ENCODE results near the gene TBL1X. TPM values are rescaled to one million over a fixed set of nuclear protein-coding genes. Genes with fewer than 3 reads are reported as not detected.
A peak's percentile ranks its signal among the peaks of the same experiment; 100 is the strongest.

TBL1X gene
- total and polyA plus RNA-seq, 2 of the 13 experiments (the other 11 are each of a cell fraction or from before 2014, with no cell fraction given): 17.6 to 19.9 TPM

DNA sequence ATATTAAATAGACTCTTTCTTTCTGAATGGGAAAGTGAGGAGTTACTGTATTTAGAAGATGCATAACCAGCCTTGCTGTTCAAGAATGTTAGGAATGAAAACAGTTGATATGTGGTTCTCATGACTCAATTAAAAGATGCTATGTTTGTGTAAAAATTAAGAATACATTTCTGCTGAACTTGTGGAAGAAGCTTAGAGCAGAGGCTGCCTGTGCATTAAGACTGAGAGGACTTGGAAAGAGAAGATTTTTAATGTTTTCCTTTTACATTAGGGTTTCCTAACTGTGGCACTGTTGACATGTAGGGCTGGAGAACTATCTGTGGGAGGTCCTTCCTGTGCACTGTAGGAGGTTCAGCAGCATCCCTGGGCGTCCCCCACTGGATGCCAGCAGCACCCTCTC is 163.1 kb downstream of the TBL1X start (continued):
- no peak for TF ChIP-seq FOXK2 (IDR thresholded peaks at IDR 0.05)
- TF ChIP-seq HES4 (CRISPR knock-in tag; IDR thresholded peaks at IDR 0.05; ENCODE audit: borderline replicate concordance): no peak
- no peak for TF ChIP-seq ZNF747 (CRISPR knock-in tag; IDR thresholded peaks at IDR 0.05; ENCODE audit: borderline replicate concordance)
- no peak for TF ChIP-seq GTF3A (CRISPR knock-in tag; conservative IDR thresholded peaks at IDR 0.05)
- TF ChIP-seq, protein P1, sequence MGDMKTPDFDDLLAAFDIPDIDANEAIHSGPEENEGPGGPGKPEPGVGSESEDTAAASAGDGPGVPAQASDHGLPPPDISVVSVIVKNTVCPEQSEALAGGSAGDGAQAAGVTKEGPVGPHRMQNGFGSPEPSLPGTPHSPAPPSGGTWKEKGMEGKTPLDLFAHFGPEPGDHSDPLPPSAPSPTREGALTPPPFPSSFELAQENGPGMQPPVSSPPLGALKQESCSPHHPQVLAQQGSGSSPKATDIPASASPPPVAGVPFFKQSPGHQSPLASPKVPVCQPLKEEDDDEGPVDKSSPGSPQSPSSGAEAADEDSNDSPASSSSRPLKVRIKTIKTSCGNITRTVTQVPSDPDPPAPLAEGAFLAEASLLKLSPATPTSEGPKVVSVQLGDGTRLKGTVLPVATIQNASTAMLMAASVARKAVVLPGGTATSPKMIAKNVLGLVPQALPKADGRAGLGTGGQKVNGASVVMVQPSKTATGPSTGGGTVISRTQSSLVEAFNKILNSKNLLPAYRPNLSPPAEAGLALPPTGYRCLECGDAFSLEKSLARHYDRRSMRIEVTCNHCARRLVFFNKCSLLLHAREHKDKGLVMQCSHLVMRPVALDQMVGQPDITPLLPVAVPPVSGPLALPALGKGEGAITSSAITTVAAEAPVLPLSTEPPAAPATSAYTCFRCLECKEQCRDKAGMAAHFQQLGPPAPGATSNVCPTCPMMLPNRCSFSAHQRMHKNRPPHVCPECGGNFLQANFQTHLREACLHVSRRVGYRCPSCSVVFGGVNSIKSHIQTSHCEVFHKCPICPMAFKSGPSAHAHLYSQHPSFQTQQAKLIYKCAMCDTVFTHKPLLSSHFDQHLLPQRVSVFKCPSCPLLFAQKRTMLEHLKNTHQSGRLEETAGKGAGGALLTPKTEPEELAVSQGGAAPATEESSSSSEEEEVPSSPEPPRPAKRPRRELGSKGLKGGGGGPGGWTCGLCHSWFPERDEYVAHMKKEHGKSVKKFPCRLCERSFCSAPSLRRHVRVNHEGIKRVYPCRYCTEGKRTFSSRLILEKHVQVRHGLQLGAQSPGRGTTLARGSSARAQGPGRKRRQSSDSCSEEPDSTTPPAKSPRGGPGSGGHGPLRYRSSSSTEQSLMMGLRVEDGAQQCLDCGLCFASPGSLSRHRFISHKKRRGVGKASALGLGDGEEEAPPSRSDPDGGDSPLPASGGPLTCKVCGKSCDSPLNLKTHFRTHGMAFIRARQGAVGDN (CRISPR knock-in tag; IDR thresholded peaks at IDR 0.05): no peak
- no peak for TF ChIP-seq ZNF335 (CRISPR knock-in tag; IDR thresholded peaks at IDR 0.05)
- no peak for TF ChIP-seq HNRNPLL (IDR thresholded peaks at IDR 0.05; ENCODE audit: low read depth, low read length, poor library complexity, severe bottlenecking)
- no peak for TF ChIP-seq JUNB (CRISPR knock-in tag; IDR thresholded peaks at IDR 0.05; ENCODE audit: borderline replicate concordance)

DNA sequence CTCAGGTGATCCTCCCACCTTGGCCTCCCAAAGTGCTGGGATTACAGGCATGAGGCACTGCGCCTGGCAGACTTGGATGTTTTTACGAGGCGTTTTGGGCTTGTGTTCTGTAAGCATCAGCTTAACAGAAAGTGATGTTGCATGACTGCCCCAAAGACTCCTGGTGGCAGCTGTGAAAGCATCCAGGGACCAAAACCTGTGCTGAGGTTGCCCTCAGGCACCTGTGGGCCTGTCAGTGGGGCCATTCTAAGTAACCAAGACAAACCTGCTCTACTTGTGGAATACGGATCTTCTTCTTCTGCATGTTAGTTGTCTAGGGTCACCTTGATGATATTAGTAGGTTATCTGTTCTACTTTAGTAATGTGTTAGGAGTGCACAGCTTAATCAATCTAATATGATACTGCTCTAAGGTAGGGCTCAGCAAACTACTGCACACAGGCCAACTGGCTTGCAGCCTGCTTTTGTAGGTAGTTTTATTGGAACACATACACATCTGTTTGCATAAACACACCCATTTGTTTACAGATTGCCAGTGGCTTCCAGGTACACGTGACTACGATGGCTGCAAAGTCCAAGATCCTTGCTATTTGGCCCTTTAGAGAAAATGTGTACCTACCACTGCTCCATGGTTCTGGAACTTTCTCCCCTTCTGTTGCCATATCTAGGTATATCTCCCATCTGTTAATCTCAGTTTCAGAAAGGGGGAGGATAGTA is 164.1 kb downstream of the TBL1X start:
- no peak for ATAC-seq
- Histone ChIP-seq H3K36me3 (replicated peaks in 1 of 2; ENCODE audit: control insufficient read depth in 1 of 2, insufficient read depth in 2 of 2, low read length in 2 of 2) (no peaks in the 10 kb centered on the region), H3K4me3 (replicated peaks in 1 of 3; ENCODE audit: insufficient read depth in 1 of 3, low read depth in 2 of 3, low read length in 3 of 3) (no peak overlapping the region), H3K4me2 (ENCODE audit: low read depth, low read length) (no peak overlapping the region), H3K27me3 (ENCODE audit: control insufficient read depth in 1 of 2, insufficient read depth in 2 of 2, low read length in 2 of 2) (no peaks in the 10 kb centered on the region), H3K9me3 (ENCODE audit: low read length) (no peaks in the 10 kb centered on the region), H4K20me1 (ENCODE audit: insufficient read depth, low read length) (0 out of 2 replicates have a peak, but pooled peaks cover 12% of the 10 kb centered on the region), H3K27ac (ENCODE audit: extremely low read length, insufficient read depth, low read length) (no peak overlapping the region), H3K4me1 (ENCODE audit: insufficient read depth, low read length) (peaks cover 10% of the 10 kb centered on the region), H3K79me2 (ENCODE audit: insufficient read depth, low read length) (peaks cover 9% of the 10 kb centered on the region), H3K9ac (ENCODE audit: insufficient read depth, low read depth, low read length) (no peak overlapping the region), H2AFZ (ENCODE audit: low read length) (no peak overlapping the region)
- DNase-seq (ENCODE audit: low spot score): no peak
- no peak for FAIRE-seq
- CTCF ChIA-PET (ENCODE audit: low intra/inter-chr PET ratio, low total read pairs): no interaction called here
- in situ Hi-C loops (cut with HindIII; ENCODE audit: extremely low pct_ligation_motif_present, low pct_unique_long_range_greater_than_20kb): no loop called here
- no TSS peak for BruUV-seq (replicated peaks)
- POLR2A ChIA-PET: no interaction called here
- intact Hi-C loops (cut with micrococcal nuclease; ENCODE audit: unreplicated experiment): no loop called here
- 84% methylated on average over 5 of the region's 6 CpGs for WGBS (ENCODE audit: low lambda C conversion rate)
- TF ChIP-seq, protein P2, sequence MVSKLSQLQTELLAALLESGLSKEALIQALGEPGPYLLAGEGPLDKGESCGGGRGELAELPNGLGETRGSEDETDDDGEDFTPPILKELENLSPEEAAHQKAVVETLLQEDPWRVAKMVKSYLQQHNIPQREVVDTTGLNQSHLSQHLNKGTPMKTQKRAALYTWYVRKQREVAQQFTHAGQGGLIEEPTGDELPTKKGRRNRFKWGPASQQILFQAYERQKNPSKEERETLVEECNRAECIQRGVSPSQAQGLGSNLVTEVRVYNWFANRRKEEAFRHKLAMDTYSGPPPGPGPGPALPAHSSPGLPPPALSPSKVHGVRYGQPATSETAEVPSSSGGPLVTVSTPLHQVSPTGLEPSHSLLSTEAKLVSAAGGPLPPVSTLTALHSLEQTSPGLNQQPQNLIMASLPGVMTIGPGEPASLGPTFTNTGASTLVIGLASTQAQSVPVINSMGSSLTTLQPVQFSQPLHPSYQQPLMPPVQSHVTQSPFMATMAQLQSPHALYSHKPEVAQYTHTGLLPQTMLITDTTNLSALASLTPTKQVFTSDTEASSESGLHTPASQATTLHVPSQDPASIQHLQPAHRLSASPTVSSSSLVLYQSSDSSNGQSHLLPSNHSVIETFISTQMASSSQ (IDR thresholded peaks at IDR 0.05; ENCODE audit: low read depth): no peak
- TF ChIP-seq, protein P2 (CRISPR knock-in tag; IDR thresholded peaks at IDR 0.05; ENCODE audit: borderline replicate concordance): no peak
- TF ChIP-seq BHLHE40 (IDR thresholded peaks at IDR 0.05; ENCODE audit: low read length) (no peak), ZNF564 (CRISPR knock-in tag; IDR thresholded peaks at IDR 0.05) (peak; percentile 40; the same call in 1 of the 2 replicates), FLYWCH1 (CRISPR knock-in tag; IDR thresholded peaks at IDR 0.05) (no peak), ZNF143 (CRISPR knock-in tag; IDR thresholded peaks at IDR 0.05) (no peak), FOXP1 (IDR thresholded peaks at IDR 0.05) (no peak), FOXP1 (CRISPR knock-in tag; IDR thresholded peaks at IDR 0.05) (peak; percentile 40; the same call in 1 of the 2 replicates), TOPORS (CRISPR knock-in tag; IDR thresholded peaks at IDR 0.05) (no peak)
